Activated CD8-positive, alpha-beta T cell treated with anti-CD3 and anti-CD28 coated beads for 36 hours (primary cell): ENCODE data around the gene PARD3. TPM values are rescaled to one million over a fixed set of nuclear protein-coding genes. Genes with fewer than 3 reads are reported as not detected.

ENCODE experiments used
- ATAC-seq: fragments of 200-7000 bp; cut with Tn5 transposase; one replicate; pipeline ENCODE4 v1.10.0; 2021; ENCODE audit warnings: mild to moderate bottlenecking, moderate library complexity
- CTCF ChIA-PET: fragments of 350-600 bp; sonication (Branson Sonifier 250); formaldehyde crosslinking; loops from one replicate; lab custom pipeline; 2021; ENCODE audit warnings: antibody characterized with exemption; lab: Charles Lee
- POLR2A ChIA-PET: fragments of 350-600 bp; sonication (Branson Sonifier 250); formaldehyde crosslinking; loops from one replicate; lab custom pipeline; 2021; ENCODE audit warnings: antibody characterized with exemption; lab: Charles Lee
- DNase-seq: peaks from one replicate; pipeline ENCODE4 v3.0.0-alpha.2; 2020
- H3K27ac Mint-ChIP-seq: one replicate; pipeline ENCODE4 v1.8.0; 2021; ENCODE audit warnings: mild to moderate bottlenecking, mixed read lengths
- H3K27me3 Mint-ChIP-seq: one replicate; pipeline ENCODE4 v1.8.0; 2021; ENCODE audit warnings: mixed read lengths
- H3K36me3 Mint-ChIP-seq: one replicate; pipeline ENCODE4 v1.8.0; 2021; ENCODE audit warnings: low read depth, mixed read lengths
- H3K4me1 Mint-ChIP-seq: one replicate; pipeline ENCODE4 v1.8.0; 2021; ENCODE audit warnings: low read depth, mixed read lengths
- H3K4me3 Mint-ChIP-seq: one replicate; pipeline ENCODE4 v1.8.0; 2021; ENCODE audit warnings: mild to moderate bottlenecking, moderate library complexity, mixed read lengths
- H3K9me3 Mint-ChIP-seq: one replicate; pipeline ENCODE4 v1.8.0; 2021; ENCODE audit warnings: mixed read lengths
- intact Hi-C: fragments of 100-400 bp; cut with micrococcal nuclease; formaldehyde crosslinking; loops from one replicate; pipeline ENCODE4 v1.10.0; 2022
- total RNA-seq, 2 experiments: library from RNA; stranded (reverse); gene quantifications; one replicate each; pipeline ENCODE4 v1.2.3, GENCODE V29; 2021
- TF ChIP-seq, protein P1 (sequence below): fragments of 200-600 bp; IDR thresholded peaks from one replicate; pipeline ENCODE4 v1.8.0; 2022; ENCODE audit warnings: antibody characterized with exemption, mild to moderate bottlenecking

The PARD3 gene
- total RNA-seq, 2 experiments from 2014 or later, result 1.6 to 2.0 TPM

DNA sequence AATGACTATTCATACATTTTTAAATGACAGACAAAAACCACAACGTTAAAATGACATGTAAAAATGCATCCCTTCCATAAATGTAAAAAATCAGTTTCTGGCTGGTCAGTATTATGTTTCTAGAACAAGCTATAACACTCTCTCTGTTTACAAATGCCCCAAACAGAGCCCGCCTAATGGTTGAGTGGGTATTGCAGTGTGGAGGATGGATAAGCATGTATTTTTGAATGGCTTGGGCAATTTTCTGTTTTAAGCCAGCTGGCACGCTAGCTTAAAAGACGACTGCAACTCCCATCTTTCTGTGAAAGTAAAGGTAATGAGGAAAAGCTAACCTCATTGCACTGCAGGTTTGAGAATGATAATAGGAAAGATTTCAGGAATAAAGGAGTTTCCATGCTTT, 430.7 kb downstream of the PARD3 start:
- CTCF ChIA-PET, result interaction anchor here (1.5 kb wide), 1 partner anchor 22 kb away, joined by 3 read pairs; no protein-coding TSS in a partner anchor
- Mint-ChIP-seq H3K36me3 (no peaks in the 10 kb centered on the region), H3K4me1 (no peaks in the 10 kb centered on the region), H3K27ac (no peak overlapping the region), H3K27me3 (no peaks in the 10 kb centered on the region), H3K4me3 (no peak overlapping the region), H3K9me3 (no peaks in the 10 kb centered on the region)
- POLR2A ChIA-PET, result no interaction called here
- ATAC-seq (no peak), DNase-seq (no peak)
- TF ChIP-seq, protein P1, sequence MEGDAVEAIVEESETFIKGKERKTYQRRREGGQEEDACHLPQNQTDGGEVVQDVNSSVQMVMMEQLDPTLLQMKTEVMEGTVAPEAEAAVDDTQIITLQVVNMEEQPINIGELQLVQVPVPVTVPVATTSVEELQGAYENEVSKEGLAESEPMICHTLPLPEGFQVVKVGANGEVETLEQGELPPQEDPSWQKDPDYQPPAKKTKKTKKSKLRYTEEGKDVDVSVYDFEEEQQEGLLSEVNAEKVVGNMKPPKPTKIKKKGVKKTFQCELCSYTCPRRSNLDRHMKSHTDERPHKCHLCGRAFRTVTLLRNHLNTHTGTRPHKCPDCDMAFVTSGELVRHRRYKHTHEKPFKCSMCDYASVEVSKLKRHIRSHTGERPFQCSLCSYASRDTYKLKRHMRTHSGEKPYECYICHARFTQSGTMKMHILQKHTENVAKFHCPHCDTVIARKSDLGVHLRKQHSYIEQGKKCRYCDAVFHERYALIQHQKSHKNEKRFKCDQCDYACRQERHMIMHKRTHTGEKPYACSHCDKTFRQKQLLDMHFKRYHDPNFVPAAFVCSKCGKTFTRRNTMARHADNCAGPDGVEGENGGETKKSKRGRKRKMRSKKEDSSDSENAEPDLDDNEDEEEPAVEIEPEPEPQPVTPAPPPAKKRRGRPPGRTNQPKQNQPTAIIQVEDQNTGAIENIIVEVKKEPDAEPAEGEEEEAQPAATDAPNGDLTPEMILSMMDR, result no peak
- intact Hi-C loops, result no loop called here

DNA sequence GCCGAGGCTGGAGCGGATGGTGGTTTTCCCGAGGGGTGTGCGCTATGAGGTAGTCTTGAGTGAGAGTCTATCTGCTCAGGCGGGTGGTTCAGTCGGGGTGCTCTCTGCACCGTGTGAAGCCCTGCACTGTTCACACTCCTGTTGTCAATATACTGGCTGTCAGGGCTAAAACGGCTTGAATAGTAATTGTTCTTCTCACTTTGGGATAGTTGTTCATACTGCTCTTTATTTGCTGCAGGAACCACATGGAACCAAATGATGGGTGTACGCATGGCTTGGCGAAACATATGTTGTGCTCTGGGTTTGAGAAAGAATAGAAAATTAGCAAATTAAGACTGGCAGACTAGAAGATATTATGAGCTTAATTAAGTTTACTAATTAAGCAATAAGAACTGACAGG, 432.5 kb downstream of the PARD3 start:
- H3K9me3 Mint-ChIP-seq, result no peaks in the 10 kb centered on the region
- intact Hi-C loops, result no loop called here
- no peaks in the 10 kb centered on the region for H3K4me1 Mint-ChIP-seq
- no peaks in the 10 kb centered on the region for H3K36me3 Mint-ChIP-seq
- H3K27ac Mint-ChIP-seq, result no peak overlapping the region
- POLR2A ChIA-PET, result no interaction called here
- CTCF ChIA-PET, result no interaction called here
- H3K4me3 Mint-ChIP-seq, result no peak overlapping the region
- DNase-seq (no peak), ATAC-seq (no peak)
- H3K27me3 Mint-ChIP-seq, result no peaks in the 10 kb centered on the region
- TF ChIP-seq, protein P1, result no peak

DNA sequence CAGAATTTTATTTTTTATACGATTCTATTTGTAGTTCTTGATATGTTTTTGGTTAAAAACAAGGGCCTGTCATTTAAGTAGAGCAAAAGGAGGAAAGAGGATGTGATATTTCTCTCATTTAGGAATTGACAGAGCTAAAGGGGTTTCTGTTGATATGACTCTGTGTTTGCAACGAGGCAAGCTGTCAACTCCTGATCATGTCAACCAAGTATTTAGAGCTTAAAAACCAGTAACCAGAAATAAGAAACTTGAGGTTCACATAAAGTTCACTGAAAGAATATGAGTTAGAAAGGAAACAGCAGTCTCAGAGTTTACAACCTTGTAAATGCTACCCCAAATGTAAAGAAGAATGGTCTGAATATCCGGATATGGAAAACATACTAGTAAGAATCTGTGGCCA, 434.2 kb downstream of the PARD3 start:
- no peak for ATAC-seq
- TF ChIP-seq, protein P1, result no peak
- POLR2A ChIA-PET, result no interaction called here

GRCh38 chr10:34378297-34378696, 436.8 kb downstream of the PARD3 start:
- ChIA-PET POLR2A (no interaction called here), CTCF (no interaction called here)
- ATAC-seq, result no peak
- DNase-seq, result no peak
- H3K27me3 Mint-ChIP-seq, result no peaks in the 10 kb centered on the region
- peaks cover 8% of the 10 kb centered on the region for H3K4me1 Mint-ChIP-seq
- H3K9me3 Mint-ChIP-seq, result no peaks in the 10 kb centered on the region
- H3K27ac Mint-ChIP-seq, result no peak overlapping the region
- intact Hi-C loops, result no loop called here
- TF ChIP-seq, protein P1, result no peak
- H3K4me3 Mint-ChIP-seq, result no peak overlapping the region
- no peaks in the 10 kb centered on the region for H3K36me3 Mint-ChIP-seq

More for the DNA sequence above, 434.2 kb downstream of the PARD3 start:
- DNase-seq, result no peak
- no peaks in the 10 kb centered on the region for H3K27me3 Mint-ChIP-seq
- H3K9me3 Mint-ChIP-seq, result no peaks in the 10 kb centered on the region
- H3K4me1 Mint-ChIP-seq, result no peaks in the 10 kb centered on the region
- H3K36me3 Mint-ChIP-seq, result no peaks in the 10 kb centered on the region
- no peak overlapping the region for H3K27ac Mint-ChIP-seq
- CTCF ChIA-PET, result no interaction called here
- intact Hi-C loops, result no loop called here
- H3K4me3 Mint-ChIP-seq, result no peak overlapping the region

DNA sequence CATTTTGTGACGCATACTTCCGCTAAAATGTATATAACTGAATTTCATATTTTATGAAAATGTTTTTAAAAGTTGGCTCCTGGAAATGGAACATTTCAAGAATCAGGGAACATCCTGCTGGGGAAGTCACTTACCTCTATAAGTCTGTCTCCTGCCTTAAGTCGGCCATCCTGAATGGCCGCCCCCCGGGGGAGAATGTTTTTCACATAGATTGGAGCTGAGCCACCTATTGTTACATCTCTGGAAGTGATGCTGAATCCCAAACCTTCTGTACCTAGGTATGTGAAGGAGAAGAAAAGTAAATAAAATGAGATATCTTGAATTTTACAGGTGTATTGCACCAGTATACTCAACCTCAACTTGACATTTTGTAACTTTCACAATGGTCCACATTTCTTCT, 437.3 kb downstream of the PARD3 start:
- DNase-seq (no peak), ATAC-seq (no peak)
- Mint-ChIP-seq H3K36me3 (no peaks in the 10 kb centered on the region), H3K9me3 (no peaks in the 10 kb centered on the region), H3K4me3 (no peak overlapping the region), H3K4me1 (peaks cover 8% of the 10 kb centered on the region), H3K27ac (no peak overlapping the region), H3K27me3 (no peaks in the 10 kb centered on the region)
- TF ChIP-seq, protein P1, result no peak
- intact Hi-C loops, result no loop called here
- ChIA-PET POLR2A (no interaction called here), CTCF (no interaction called here)
